ENCODE measurements around the gene DHX16.

Gene DHX16

GRCh38 chr6:30618270-30618797 is 54.5 kb downstream of the DHX16 start:
- H3K27ac ChIP-seq (ENCODE audit: low read depth, low read length): peak overlapping the region; percentile 98
- peaks cover 14% of the 10 kb centered on the region for H3K4me1 ChIP-seq (ENCODE audit: control insufficient read depth, insufficient read depth, low read length)
- H3K4me3 ChIP-seq (ENCODE audit: low read depth, low read length): peak overlapping the region; percentile 86
- no peaks in the 10 kb centered on the region for H3K9me3 ChIP-seq (ENCODE audit: control insufficient read depth, insufficient read depth, low read length)
- H3K27me3 ChIP-seq (ENCODE audit: control insufficient read depth, insufficient read depth, low read length): no peaks in the 10 kb centered on the region
- peaks cover 56% of the 10 kb centered on the region for H3K36me3 ChIP-seq (ENCODE audit: control insufficient read depth, insufficient read depth, low read length)
- peak overlapping the region; percentile 96 for H3K9ac ChIP-seq (ENCODE audit: low read depth, low read length)

- Histone ChIP-seq H3K27me3 (ENCODE audit: control insufficient read depth, insufficient read depth, low read length) (no peaks in the 10 kb centered on the region), H3K4me1 (ENCODE audit: control insufficient read depth, insufficient read depth, low read length) (peaks cover 14% of the 10 kb centered on the region), H3K9me3 (ENCODE audit: control insufficient read depth, insufficient read depth, low read length) (no peaks in the 10 kb centered on the region), H3K36me3 (ENCODE audit: control insufficient read depth, insufficient read depth, low read length) (peaks cover 51% of the 10 kb centered on the region), H3K4me3 (ENCODE audit: low read depth, low read length) (peak within 1 kb of the TSS; percentile 89), H3K9ac (ENCODE audit: low read depth, low read length) (peak within 1 kb of the TSS; percentile 99), H3K27ac (ENCODE audit: low read depth, low read length) (peak within 1 kb of the TSS; percentile 98)
Observed at GRCh38 chr6:30617565-30618269, 55.1 kb downstream of the DHX16 start, which contains the start of gene MRPS18B. TSS of gene MRPS18B (plus strand) at chr6:30617840. CDS start at chr6:30617866, 26 bp downstream.

DNA sequence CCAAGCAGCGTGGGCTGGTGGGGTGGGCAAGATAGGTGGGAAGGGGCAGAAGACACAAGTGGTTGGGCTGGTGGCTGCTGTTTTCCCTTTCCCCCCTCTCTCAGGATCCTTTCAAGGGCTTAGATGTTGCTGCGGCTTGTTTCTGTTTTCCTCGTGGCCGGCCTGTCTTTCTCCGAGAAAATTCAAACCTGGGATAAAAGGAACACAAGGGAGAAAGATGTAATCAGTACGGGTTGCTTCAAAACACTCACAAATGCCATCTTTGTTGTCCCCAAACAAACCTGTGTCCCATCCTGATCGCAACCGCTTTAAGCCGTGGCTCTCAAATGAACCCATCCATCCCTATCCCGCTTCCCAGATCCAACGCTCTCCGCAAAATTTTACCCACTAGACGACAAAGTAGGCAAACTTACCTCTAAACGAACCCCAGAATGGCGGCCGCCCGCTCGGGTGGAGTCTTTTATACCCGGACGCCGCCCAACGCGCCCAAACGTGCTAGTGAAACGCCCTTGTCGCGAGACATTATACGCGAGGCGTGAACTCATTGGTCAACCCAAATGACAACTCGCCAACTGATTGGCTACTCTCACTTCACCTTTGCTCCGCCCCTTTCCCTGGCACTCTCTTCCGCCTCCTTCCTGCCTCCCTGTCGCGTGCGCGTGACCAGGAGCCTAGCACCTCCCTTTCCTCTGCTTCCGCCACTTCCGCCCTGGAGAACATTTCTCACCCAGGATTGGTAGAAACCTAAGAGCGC is 55.8 kb downstream of the DHX16 start, which contains the start of gene PPP1R10:
TSS of gene PPP1R10 (minus strand) at position 433 of the 754 bp plus-strand sequence. CDS start 7,299 bp downstream, outside the sequence.
- peak within 1 kb of the TSS; percentile 99 for H3K9ac ChIP-seq (ENCODE audit: low read depth, low read length)
- H3K4me1 ChIP-seq (ENCODE audit: control insufficient read depth, insufficient read depth, low read length): peaks cover 14% of the 10 kb centered on the region
- H3K4me3 ChIP-seq (ENCODE audit: low read depth, low read length): peak within 1 kb of the TSS; percentile 89
- H3K27ac ChIP-seq (ENCODE audit: low read depth, low read length): peak within 1 kb of the TSS; percentile 98
- no peaks in the 10 kb centered on the region for H3K9me3 ChIP-seq (ENCODE audit: control insufficient read depth, insufficient read depth, low read length)
- H3K27me3 ChIP-seq (ENCODE audit: control insufficient read depth, insufficient read depth, low read length): no peaks in the 10 kb centered on the region
- peaks cover 45% of the 10 kb centered on the region for H3K36me3 ChIP-seq (ENCODE audit: control insufficient read depth, insufficient read depth, low read length)

- H3K4me3 ChIP-seq (ENCODE audit: low read depth, low read length): peak overlapping the region; percentile 89
- H3K4me1 ChIP-seq (ENCODE audit: control insufficient read depth, insufficient read depth, low read length): peaks cover 14% of the 10 kb centered on the region
- peaks cover 46% of the 10 kb centered on the region for H3K36me3 ChIP-seq (ENCODE audit: control insufficient read depth, insufficient read depth, low read length)
- H3K9me3 ChIP-seq (ENCODE audit: control insufficient read depth, insufficient read depth, low read length): no peaks in the 10 kb centered on the region
- no peaks in the 10 kb centered on the region for H3K27me3 ChIP-seq (ENCODE audit: control insufficient read depth, insufficient read depth, low read length)
- peak overlapping the region; percentile 99 for H3K9ac ChIP-seq (ENCODE audit: low read depth, low read length)
- H3K27ac ChIP-seq (ENCODE audit: low read depth, low read length): peak overlapping the region; percentile 95
Observed at GRCh38 chr6:30615958-30616810, 56.6 kb downstream of the DHX16 start.

DNA sequence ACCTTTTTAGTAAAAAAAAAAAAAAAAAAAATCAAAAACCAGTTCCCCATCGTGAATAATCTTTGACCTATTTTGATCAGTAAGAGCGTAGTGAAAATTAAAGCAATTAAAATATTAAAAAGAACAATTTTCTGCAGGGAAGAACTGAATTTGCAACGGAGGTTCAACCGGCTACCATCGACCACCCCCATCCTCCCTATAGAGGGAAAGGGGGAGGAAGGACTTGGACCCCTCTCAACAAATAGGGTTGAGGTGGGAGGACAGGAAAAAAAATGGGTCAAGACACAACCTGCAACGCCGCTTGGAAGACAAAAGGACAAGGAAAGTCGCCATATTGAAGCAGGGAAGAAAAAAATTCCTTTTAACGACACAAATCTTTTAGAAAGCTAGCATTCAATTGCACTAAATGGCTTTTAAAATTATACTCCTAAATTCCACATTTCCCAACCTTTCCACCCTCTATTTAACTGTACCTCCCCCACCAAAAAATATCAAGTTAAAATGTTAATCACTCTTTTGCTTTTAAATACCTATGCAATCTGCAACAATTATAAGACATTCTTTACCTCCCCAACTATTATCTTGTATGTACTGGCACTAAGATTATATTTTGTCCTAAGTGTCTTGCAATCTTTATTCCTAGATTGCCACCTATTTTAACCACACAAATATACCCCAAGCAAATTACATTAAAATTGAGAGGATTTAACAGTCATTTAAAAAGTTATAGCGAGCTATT is 57.4 kb downstream of the DHX16 start:
- H3K9me3 ChIP-seq (ENCODE audit: control insufficient read depth, insufficient read depth, low read length): no peaks in the 10 kb centered on the region
- H3K4me3 ChIP-seq (ENCODE audit: low read depth, low read length): peak overlapping the region; percentile 89
- no peaks in the 10 kb centered on the region for H3K27me3 ChIP-seq (ENCODE audit: control insufficient read depth, insufficient read depth, low read length)
- peak overlapping the region; percentile 95 for H3K27ac ChIP-seq (ENCODE audit: low read depth, low read length)
- H3K36me3 ChIP-seq (ENCODE audit: control insufficient read depth, insufficient read depth, low read length): peaks cover 48% of the 10 kb centered on the region
- H3K4me1 ChIP-seq (ENCODE audit: control insufficient read depth, insufficient read depth, low read length): peaks cover 14% of the 10 kb centered on the region
- peak overlapping the region; percentile 99 for H3K9ac ChIP-seq (ENCODE audit: low read depth, low read length)

DNA sequence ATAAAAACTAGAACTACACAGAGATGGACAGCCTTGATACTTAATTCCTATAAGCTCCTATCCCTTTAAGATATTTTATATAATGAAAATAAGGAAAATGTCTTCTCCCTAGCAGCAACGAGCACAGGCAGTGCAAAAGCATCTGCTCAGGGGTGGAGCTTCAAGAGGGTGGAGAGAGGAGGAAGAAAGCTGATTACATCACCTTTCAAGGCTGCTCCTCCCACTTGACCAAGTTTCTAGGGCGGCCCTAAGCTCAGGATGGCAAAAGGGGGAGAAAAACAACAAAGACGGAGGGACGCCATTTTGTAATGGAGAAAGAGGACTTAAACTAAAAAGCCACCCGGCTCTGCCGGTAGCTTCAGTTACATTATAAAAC is 58.0 kb downstream of the DHX16 start:
- peak overlapping the region; percentile 89 for H3K4me3 ChIP-seq (ENCODE audit: low read depth, low read length)
- peaks cover 14% of the 10 kb centered on the region for H3K4me1 ChIP-seq (ENCODE audit: control insufficient read depth, insufficient read depth, low read length)
- H3K9me3 ChIP-seq (ENCODE audit: control insufficient read depth, insufficient read depth, low read length): no peaks in the 10 kb centered on the region
- H3K36me3 ChIP-seq (ENCODE audit: control insufficient read depth, insufficient read depth, low read length): peaks cover 51% of the 10 kb centered on the region
- peak overlapping the region; percentile 99 for H3K9ac ChIP-seq (ENCODE audit: low read depth, low read length)
- H3K27ac ChIP-seq (ENCODE audit: low read depth, low read length): peak overlapping the region; percentile 95
- H3K27me3 ChIP-seq (ENCODE audit: control insufficient read depth, insufficient read depth, low read length): no peaks in the 10 kb centered on the region

- H3K9me3 ChIP-seq (ENCODE audit: control insufficient read depth, insufficient read depth, low read length): no peaks in the 10 kb centered on the region
- peak overlapping the region; percentile 89 for H3K4me3 ChIP-seq (ENCODE audit: low read depth, low read length)
- peak overlapping the region; percentile 95 for H3K27ac ChIP-seq (ENCODE audit: low read depth, low read length)
- H3K36me3 ChIP-seq (ENCODE audit: control insufficient read depth, insufficient read depth, low read length): peaks cover 51% of the 10 kb centered on the region
- H3K4me1 ChIP-seq (ENCODE audit: control insufficient read depth, insufficient read depth, low read length): peaks cover 14% of the 10 kb centered on the region
- H3K9ac ChIP-seq (ENCODE audit: low read depth, low read length): peak overlapping the region; percentile 67
- no peaks in the 10 kb centered on the region for H3K27me3 ChIP-seq (ENCODE audit: control insufficient read depth, insufficient read depth, low read length)
Observed at GRCh38 chr6:30614044-30614842, 58.6 kb downstream of the DHX16 start.

- no peaks in the 10 kb centered on the region for H3K27me3 ChIP-seq (ENCODE audit: control insufficient read depth, insufficient read depth, low read length)
- H3K36me3 ChIP-seq (ENCODE audit: control insufficient read depth, insufficient read depth, low read length): peaks cover 57% of the 10 kb centered on the region
- peaks cover 14% of the 10 kb centered on the region for H3K4me1 ChIP-seq (ENCODE audit: control insufficient read depth, insufficient read depth, low read length)
- H3K27ac ChIP-seq (ENCODE audit: low read depth, low read length): peak overlapping the region; percentile 95
- no peaks in the 10 kb centered on the region for H3K9me3 ChIP-seq (ENCODE audit: control insufficient read depth, insufficient read depth, low read length)
- no peak overlapping the region for H3K9ac ChIP-seq (ENCODE audit: low read depth, low read length)
- no peak overlapping the region for H3K4me3 ChIP-seq (ENCODE audit: low read depth, low read length)
Observed at GRCh38 chr6:30613251-30614043, 59.4 kb downstream of the DHX16 start.

DNA sequence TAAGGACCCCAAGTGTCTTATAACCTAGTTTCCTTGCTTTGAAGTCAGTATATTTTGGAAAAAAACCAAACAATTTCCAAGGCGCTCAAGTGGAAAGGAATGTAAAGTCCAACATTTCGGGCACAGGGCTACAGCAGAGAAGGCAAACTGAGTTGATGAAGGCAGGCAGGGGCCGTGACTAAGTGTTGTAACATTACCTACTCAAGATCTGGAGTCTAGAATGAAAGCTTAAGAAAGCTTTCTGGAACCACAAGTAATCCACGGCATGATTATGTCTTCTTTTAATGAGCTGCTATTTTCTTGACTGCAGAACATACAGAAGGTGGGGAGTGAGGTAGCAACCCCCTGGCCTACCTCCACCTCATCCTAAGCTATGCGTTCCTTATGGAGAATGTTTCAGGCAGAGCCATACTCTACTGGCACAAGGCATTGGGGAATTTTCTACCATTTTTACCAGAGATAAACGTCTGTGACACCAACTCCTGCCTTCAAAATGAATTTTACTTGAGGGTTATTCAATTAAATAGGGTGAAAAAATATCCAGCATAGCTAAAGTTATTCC is 60.0 kb downstream of the DHX16 start:
- H3K9me3 ChIP-seq (ENCODE audit: control insufficient read depth, insufficient read depth, low read length): no peaks in the 10 kb centered on the region
- H3K36me3 ChIP-seq (ENCODE audit: control insufficient read depth, insufficient read depth, low read length): peaks cover 64% of the 10 kb centered on the region
- H3K27me3 ChIP-seq (ENCODE audit: control insufficient read depth, insufficient read depth, low read length): no peaks in the 10 kb centered on the region
- H3K4me1 ChIP-seq (ENCODE audit: control insufficient read depth, insufficient read depth, low read length): peaks cover 14% of the 10 kb centered on the region
- no peak overlapping the region for H3K4me3 ChIP-seq (ENCODE audit: low read depth, low read length)
- H3K27ac ChIP-seq (ENCODE audit: low read depth, low read length): peak overlapping the region; percentile 63
- H3K9ac ChIP-seq (ENCODE audit: low read depth, low read length): no peak overlapping the region
